NCI-H82 treated with DMSO at 0.1 percent for 48 hours (cell line): Measurements from ENCODE around the gene TANGO6.

ENCODE experiments used
- DNase-seq: peaks from one replicate; lab custom pipeline; 2025; ENCODE audit not compliant: unreplicated experiment; lab: John Stamatoyannopoulos, UW

The TANGO6 gene

DNA sequence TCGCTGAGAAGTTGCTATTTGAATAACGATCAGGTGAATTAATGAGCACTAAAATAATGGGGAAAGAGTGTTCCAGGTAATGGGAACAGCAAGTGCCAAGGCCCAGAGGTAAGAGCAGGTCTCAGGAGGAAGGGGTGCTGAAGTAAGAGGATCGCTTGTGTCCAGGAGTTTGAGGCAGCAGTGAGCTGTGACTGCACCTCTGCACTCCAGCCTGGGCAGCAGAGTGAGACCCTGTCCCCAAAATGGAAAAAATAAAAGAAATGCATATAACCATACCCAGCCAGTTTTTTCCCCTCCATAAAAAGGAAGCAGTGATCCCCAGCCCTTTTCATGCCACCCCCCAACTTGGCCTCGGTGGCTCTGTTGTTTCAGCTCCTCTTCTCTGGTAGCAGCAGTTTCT is 245.4 kb downstream of the TANGO6 start:
- no peak for DNase-seq

DNA sequence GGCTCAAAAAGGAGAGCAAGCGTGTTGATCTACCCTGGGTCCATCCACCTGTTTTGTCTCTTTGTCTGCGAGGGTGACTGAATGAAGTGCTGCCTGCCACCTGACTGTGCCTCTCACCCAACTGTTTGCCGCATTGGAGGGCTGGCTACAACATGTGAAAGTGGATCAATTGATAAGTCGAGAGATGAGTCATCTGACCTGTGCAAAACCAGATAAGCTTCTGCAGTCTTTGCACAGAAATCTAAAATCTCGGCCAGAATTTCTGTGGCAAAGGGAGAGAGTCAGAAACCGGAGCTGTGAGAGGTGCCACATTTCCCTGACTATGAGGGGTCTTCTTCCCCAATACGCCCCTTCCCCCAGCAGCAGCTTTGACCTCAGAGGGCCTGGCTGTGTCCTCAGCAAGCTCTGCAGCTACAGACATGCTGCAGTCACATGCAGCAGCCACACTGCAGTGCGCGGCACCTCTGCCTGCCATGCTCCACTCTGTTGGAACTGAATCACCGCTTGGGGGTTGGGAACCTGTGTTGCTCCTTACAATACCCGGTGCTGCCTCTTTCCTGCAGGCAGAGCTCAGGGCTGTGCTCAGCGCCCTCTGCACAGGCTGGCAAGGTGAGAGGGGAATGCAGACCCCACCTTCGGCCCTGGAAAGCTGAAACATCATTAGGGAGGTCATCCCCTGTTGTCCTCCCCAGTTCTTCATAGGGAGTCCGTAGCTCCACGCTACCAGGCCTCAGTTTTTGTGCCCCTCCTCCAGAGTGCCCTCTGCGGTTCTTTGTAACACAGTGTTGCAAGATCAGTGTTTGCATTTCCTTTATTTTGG is 246.0 kb downstream of the TANGO6 start:
- DNase-seq, result no peak

DNA sequence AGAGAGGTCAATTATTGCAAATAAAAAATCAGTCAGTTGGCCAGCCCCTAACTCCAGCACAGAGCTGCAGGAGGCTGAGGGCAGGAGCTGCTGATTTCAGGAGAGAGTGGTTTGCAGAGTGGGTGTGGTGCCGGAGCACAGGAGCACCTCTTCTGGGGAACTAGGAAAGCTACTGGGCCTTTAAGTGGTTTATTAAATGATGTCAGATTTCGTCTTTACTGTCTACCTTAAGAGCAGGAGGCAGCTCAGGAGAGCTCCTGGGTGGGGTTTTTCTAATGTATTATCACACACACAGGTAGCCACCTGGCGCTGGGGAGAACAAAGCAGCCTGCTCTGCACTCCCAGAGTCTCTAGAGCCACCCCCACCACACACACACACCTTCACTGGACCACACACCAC is 250.6 kb downstream of the TANGO6 start:
- DNase-seq, result no peak

DNA sequence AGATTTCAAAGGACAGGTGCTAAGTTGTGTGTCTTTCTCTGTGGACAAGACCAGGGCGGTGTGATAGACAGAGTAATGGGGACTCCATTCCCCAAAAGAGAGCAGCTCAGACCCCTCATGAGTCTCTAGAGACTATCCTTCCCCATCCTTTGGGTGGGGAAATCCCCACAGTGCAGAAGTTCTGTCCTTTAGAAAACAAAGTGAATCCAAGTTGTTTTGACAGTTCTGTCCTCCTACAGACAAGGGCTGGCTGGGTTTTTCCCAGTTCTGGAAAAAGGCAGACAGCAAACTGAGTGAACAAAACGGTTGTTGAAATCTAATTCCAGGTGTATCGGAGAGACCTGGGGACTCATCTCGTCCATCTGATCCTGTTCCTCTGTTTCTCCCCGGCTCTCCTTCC is 251.2 kb downstream of the TANGO6 start:
- no peak for DNase-seq

DNA sequence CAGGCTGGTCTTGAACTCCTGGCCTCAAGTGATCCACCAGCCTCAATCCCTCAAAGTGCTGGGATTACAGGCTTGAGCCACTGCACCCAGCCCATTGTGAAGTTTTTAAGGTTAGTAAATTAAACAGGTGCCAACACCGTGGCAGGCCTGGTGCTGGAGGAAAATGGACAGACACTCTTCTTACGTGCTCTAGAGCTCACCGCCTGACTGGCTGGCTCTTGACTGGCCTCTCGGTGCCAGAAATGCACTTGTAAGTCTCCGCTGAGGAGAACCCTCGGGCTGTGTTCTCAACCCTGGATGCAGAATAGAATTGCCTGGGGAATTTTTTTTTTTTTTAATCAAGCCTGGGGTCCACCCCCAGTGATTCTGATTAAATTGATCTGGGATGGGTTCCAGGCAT is 251.9 kb downstream of the TANGO6 start:
- no peak for DNase-seq

DNA sequence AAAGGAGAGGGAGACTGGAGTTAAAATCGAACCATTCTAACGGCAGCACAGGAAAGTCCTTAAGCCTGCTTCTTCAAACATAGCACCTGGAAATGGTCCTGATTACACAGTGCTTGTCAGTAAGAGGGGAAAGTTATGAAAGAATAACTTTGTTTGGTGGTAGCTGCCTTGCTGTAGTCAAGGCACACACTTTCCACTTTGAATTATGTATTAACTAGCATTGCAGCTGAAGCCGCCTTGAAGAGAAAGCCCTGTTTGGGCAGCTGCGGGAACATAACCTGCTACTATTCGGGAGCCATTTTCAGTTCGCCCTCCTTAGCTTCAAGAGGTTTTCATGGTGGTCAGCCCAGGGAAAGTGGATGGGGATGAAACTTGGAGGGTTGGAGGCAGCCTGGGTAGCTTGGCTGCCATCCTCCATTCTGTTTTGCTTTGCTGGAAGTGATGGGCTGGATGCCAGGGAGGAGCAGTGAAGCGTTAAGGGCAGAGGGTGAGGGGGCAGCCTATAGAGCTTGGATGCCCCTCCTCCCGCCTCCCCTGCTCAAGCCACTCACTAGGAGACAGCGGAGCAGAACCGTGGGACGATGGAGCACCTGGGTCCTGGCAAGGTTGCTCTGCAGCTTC is 256.9 kb downstream of the TANGO6 start:
- no peak for DNase-seq

DNA sequence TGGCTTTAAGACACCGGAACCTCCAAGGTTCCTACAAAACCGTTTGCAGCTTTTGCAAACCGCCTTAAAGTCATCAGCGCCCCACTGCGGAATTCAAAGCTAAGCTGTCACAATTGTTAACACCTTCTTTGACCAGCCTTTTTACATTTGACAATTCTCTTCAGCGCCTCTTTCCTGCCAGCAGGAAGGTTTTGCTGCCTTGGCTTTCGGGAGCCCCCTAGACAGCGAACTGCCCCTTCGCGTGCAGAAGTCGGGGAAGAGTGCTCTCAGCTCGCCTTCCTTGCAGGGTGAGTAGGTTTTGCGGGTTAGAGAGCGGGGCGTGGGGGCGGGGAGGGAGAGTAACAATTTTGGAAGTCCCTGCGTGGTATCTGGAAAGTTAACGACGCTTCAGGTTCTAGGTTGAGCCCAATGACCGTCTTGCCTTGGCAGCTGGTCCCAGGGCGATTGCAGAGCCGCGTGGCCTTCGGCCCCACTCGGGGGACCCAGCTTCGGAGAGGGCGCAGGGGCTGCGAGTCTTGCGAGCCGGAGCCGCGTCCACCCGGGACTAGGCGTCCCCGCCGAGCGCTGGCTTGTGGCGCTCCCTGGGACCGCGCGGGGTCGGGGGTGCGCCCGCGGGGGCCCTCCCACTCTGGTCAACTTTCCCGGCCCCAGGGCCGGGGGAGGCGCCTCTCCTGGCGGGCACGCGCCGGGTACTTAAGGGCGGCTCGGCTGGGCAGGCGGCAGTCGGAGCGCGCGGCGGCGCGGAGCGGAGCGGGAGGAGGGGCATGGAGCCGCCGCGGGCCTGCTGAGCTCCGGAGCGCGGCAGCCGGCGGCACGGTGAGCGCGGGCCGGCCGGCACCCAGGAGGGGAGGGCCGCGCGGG is 262.4 kb downstream of the TANGO6 start, which contains the start of gene HAS3:
Gene HAS3, plus strand, starts transcription at position 153 of the 861 bp plus-strand sequence. CDS start 3,743 bp downstream, outside the sequence.
- no peak for DNase-seq

DNA sequence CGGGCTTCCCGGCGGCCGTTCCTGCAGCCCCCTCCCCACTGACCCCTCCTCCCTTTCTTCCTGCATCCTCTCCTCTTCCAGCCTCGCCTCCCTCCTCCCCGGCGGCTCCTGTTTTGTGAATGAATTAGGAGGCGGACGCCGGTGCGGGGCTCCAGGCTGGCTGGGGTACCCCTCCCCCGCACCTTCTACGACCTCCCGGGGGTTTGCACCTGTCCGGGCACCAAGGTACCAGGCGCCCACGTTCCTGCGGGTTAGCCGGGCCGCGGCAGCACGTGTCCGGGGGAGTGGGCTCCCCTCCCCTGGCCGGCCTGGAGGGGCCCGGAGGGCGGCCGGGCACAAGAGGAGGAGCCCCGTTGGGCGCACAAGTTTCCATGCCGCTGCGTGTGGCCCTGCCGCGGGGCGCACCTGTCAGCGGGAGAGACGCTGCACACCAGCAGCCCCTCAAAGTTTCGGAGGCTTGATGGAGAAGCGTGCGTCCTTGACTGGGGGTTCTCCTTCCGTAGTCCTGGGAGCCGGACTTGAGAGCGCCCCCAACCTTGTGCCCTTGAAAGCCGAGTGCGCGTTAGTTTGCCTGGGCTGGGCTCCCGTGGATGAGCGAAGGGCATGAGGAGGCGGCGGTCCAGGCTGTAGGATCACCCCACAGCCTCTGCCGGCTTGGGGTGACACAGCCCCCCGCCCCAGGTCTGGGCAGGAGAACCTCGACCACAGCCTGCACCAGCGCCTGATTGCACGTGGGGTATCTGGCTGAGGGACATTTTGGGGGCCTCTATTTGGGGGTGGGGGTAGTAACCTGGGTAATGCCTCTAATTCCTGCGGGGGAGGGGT is 263.4 kb downstream of the TANGO6 start:
- no peak for DNase-seq

DNA sequence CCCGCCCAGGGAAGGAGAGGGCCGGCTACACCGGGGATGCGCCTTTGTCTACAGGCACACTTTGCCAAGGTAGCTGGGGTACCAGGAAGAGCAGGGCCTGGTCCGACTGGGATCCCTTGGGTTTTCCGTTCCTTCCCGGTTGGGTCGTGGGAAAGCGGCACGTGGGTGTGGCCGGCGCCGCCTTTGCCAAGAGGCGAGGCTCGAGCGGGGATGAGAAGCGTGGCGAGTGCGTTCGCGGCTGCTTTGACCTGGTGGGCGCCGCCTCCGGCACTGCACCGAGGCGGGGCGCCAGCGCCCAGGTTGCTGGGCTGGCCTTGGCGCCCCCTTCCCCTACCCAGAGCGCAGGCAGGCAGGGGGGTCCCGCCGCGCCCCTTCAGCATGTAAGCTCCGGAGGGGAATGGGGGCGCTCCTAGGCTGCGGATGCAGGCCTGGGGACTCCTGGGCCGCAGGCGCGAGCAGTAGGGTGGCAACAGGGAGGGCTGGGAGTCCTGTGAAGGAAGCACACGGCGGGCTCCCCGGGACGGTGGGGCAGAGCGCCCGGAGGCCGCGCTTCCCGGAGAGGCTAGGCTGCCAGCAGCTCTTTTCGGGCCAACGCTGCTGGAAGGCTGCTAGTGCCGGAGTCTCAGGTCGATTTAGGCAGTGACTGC is 264.1 kb downstream of the TANGO6 start:
- DNase-seq, result no peak

DNA sequence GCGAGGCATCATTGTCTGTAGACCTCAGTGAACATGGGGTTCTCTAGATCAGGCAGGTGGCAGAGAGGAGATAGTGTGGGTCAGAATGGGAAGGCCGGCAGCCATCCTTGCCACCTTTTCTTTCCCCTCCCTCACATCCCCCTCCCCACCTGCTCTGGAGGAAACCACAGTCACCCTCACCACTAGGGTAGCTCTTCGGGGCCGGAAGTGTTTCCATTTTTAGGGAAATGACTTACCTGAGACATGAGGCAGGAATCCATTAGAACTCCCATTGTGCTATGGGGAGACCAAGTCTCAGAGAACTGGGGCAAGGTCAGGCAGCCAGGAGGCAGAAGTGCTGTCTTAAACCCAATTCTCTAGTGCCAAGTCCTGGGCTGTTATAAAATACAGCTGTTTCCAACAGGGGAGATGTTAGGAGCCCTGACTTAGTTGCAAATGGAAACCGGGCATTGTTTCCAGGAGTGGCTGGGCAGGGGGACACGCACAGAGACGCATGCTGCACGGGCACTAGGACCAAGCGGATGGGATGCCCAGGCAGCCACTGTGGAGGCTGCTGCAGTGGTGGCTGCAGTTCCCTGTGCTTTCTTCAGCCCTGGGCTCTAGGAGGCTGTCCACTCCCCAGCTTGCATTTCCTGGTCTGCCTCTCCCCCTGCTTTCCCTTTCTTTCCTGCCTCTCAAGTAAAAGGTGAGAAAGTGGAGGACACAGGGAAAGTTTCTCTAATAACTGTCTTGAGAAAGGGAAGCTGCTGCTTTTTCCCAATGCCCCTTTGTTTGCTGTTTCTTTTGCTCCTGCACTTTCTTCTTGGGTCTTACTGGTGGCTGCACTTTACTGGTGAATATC is 265.0 kb downstream of the TANGO6 start:
- no peak for DNase-seq

DNA sequence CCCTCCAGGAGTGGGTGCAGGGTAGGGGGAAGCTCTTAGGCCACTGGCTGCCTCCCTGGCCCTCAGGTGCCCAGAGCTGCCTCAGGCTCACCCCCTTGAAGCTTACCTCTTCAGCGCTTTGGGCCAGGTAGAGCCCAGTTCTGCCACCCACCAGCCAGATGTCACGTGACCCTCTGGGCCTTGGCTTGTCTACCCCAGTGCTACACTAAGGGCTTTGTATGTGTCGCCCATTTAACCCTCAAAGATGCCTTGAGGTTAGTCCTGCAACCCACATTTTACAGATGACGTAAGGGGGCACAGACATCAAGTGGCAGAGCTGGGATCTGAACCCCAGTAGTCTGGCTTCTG is 265.5 kb downstream of the TANGO6 start:
- DNase-seq, result no peak

DNA sequence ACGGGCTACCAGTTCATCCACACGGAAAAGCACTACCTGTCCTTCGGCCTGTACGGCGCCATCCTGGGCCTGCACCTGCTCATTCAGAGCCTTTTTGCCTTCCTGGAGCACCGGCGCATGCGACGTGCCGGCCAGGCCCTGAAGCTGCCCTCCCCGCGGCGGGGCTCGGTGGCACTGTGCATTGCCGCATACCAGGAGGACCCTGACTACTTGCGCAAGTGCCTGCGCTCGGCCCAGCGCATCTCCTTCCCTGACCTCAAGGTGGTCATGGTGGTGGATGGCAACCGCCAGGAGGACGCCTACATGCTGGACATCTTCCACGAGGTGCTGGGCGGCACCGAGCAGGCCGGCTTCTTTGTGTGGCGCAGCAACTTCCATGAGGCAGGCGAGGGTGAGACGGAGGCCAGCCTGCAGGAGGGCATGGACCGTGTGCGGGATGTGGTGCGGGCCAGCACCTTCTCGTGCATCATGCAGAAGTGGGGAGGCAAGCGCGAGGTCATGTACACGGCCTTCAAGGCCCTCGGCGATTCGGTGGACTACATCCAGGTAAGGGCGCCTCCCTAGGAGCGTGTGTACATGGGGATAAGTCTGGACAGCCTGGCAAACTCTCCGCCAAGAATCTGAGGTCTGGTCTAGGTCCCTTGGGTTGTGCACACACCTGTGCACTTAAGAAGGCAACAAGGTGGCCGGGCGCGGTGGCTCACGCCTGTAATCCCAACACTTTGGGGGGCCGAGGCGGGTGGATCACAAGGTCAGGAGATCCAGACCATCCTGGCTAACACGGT is 266.3 kb downstream of the TANGO6 start:
- no peak for DNase-seq

DNA sequence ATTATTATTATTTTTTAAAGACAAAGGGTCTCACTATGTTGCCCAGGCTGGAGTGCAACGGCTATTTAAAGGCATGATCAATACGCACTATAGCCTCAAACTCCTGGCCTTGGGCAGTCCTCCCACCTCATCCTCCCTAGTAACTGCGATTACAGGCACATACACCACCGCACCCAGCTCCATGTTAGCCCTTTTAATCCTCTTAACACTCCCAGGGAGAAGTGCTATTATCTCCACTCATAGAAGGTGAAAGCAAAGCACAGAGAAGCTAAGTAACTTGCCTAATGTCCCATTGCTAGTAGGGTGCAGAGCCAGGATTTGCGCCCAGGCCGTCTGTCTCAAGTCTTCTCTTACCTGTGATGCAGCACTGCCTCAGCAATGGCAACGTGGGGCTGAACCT is 267.1 kb downstream of the TANGO6 start:
- DNase-seq, result peak; percentile 54

DNA sequence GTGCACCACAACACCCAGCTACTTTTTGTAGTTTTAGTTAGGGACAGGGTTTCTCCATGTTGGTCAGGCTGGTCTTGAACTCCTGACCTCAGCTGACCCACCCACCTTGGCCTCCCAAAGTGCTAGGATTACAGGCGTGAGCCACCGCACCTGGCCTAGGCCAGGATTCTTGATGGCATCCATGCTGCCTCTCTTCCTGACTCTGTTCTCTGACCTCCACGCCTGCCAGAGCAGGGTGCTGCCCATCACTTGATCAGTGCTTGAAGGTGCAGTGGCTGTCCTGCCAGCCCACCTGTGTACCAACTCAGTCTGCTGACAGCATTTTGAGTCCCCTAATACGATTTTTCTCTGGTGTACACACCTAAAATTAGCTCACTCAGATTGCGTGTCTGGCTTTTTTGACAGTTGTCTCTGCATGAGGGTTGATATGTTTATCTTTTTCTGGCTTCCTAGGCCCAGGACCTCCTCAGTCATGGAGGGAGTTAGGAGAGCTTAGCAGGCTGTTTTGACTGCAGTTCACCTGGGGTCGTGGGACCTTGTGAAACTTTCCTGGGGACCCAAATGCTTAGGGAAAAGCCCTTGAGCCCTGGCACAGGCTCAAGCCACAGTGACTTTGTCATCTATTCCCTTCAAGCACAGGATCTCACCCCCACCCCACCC is 268.0 kb downstream of the TANGO6 start:
- DNase-seq, result no peak

DNA sequence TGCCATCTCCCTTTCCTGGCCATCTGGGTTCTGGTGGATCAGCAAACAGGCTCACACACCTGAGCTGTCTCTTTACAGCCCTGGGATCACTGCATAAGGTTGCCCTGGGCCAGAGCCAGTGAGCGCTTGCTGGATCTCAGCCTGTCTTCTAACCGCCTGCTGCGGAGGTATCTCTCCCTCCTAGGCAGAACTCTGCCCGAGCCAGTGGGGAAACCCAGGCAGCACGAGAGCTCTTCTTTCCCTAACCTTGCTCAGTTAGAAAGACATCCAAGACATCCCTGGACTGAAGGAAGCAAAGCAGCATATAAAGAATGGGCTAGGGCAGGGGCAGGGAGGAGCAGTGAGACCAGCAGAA is 268.5 kb downstream of the TANGO6 start:
- no peak for DNase-seq

DNA sequence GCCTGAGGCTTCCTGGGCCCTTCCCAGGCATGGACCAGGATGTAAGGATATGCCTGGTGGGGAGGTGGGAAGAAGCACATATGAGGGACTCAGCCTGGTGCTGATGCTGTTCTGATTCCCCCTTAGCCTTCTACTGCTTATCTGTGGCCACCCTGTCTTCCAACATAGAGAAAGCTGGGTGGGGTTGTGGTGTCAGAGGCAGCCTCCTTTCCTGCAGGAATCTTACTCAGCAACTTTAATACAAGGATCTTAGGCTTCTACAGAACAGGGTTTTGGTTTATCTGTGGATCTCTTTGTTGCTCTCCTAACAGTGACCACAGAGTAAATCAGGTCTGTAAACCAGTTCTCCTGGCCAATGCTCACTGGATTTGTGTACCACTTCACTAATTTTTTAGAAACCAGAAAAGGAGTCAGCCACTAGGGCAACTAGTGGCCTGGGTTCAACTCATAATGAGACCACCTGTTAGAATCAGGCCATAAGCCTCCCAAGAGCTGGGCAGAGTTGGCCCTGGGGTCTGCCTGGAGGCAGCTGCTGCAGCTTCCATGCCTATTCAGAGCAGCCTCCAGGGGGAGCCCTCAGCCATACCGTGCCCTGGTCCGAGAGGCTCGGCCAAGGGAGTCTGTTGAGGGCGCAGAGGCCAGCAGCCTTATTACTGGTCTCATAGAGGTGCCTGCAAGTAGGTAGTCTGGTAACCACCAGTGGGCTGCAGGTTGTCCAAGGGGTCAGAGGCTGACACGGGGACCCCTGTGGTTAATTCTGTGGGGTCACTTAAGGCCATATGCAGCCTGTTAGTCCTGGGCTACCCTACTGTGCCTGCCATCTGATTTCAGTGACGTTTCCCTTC is 269.2 kb downstream of the TANGO6 start:
- DNase-seq, result peak; percentile 11

DNA sequence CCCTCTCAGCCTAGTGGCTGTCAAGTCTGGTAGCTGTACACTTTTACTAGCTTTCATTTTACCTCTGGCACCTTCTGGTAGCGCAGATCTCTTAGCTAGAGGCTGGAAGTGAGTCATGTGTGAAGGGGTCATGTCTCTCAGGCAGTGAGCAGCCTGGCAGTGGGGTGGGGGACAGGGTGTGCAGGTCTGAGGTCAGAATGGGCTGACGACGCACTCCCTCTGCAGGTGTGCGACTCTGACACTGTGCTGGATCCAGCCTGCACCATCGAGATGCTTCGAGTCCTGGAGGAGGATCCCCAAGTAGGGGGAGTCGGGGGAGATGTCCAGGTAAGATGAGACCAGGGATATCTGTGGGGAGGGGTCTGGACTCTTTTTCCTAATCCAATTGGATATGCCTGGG is 269.9 kb downstream of the TANGO6 start:
- DNase-seq, result no peak
